DND-41 (cell line): ENCODE measurements around the gene MZT2A.
"Not testable (repeated sequence)": the region's sequence is repeated elsewhere in the genome, so short reads cannot be mapped to it uniquely, and the experiment has no call there.

Source experiments
- EZH2 ChIP-seq: IDR thresholded peaks from 3 replicates; pipeline ENCODE4 v1.6.1; 2012; ENCODE audit warnings: borderline replicate concordance, low read depth, mild to moderate bottlenecking, moderate library complexity, low read length, inconsistent platforms; ENCODE audit not compliant: severe bottlenecking
- TF ChIP-seq, protein P1 (sequence below): IDR thresholded peaks from 2 replicates; pipeline ENCODE4 v1.5.1; 2012; ENCODE audit warnings: borderline replicate concordance, low read length, moderate library complexity, mild to moderate bottlenecking; ENCODE audit not compliant: poor library complexity, severe bottlenecking; ENCODE audit errors: extremely low read depth

DNA sequence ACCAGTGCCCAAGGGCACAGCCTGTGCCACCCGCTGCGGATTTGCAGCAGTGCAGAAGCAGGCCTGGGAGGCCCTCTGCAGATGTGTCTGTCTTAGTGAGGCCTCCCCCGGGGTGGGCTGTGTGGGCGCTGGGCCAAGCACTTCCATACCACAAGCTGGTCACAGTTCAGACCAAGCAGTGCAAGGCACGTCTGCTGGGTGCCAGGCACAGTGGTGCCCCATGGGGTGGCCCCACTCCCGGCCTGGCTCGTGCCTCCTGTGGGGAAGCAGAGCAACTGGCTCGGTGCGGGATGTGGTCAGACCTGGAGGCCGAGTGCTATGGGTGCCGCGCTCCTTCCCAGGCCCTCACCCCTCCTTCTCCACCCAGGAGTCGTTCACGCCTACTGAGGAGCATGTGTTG is 23.0 kb upstream of the MZT2A start:
- TF ChIP-seq, protein P1, sequence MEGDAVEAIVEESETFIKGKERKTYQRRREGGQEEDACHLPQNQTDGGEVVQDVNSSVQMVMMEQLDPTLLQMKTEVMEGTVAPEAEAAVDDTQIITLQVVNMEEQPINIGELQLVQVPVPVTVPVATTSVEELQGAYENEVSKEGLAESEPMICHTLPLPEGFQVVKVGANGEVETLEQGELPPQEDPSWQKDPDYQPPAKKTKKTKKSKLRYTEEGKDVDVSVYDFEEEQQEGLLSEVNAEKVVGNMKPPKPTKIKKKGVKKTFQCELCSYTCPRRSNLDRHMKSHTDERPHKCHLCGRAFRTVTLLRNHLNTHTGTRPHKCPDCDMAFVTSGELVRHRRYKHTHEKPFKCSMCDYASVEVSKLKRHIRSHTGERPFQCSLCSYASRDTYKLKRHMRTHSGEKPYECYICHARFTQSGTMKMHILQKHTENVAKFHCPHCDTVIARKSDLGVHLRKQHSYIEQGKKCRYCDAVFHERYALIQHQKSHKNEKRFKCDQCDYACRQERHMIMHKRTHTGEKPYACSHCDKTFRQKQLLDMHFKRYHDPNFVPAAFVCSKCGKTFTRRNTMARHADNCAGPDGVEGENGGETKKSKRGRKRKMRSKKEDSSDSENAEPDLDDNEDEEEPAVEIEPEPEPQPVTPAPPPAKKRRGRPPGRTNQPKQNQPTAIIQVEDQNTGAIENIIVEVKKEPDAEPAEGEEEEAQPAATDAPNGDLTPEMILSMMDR, result not testable (repeated sequence)
- TF ChIP-seq EZH2, result not testable (repeated sequence)
